Smooth muscle cell of the pulmonary artery (primary cell): Measurements from ENCODE around the gene REG1B. TPM values are rescaled to one million over a fixed set of nuclear protein-coding genes. Genes with fewer than 3 reads are reported as not detected.

ENCODE experiments used
- total RNA-seq: library from RNA; depleted of rRNA; stranded (reverse); fragments of >200 nt; gene quantifications from 2 replicates; pipeline ENCODE4 v1.2.3, GENCODE V29; 2014

REG1B gene
- total RNA-seq = not detected in 2 replicates

DNA sequence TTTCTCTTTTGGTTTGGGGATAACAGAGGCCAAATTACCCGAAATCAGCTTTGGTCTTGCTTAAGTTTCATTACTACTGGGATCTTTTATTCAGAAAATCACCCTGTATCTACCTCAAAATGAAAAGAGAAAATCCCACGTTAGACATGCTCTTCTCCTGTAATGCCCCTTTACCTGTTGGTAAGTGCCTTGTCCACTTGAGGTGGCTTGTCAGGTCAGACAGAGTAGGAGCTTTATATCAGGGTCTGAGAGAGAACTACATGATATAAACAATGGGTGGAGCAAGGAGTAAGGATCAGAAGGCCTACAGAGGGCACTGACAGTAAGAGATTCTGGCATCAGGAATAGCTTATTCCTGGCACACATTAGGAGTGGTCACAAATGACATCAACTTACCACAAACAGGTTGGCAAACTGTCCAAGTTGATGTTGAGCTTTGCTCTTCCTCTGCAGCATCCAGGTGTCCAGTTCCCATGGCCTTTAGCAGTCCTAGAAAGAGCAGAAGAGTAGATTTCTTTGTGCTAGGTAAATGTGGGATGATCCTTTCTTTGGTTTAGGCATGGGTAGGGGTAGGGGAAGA lies at the start of gene REG1B:
TSS of gene REG1B (minus strand) at position 209 of the 580 bp plus-strand sequence. CDS start 381 bp downstream, outside the sequence.

GRCh38 chr2:79120194-79120713 lies 32.5 kb upstream of the REG1B start, which contains the start of gene REG1A:
Gene REG1A (plus strand): TSS chr2:79120488. CDS start chr2:79120862, 374 bp downstream.

Other genes with a start within 250 kb of the REG1B start
- gene REG3G, start 62.3 kb downstream of the REG1B start, total RNA-seq = not detected in 2 replicates
- gene REG1A, start 32.5 kb upstream of the REG1B start, total RNA-seq = not detected in 2 replicates
- gene REG3A, start 71.8 kb upstream of the REG1B start, total RNA-seq = not detected in 2 replicates